ENCODE measurements around the gene MADD. TPM values are rescaled to one million over a fixed set of nuclear protein-coding genes. Genes with fewer than 3 reads are reported as not detected.
A peak's percentile ranks its signal among the peaks of the same experiment; 100 is the strongest.

MADD gene
- total RNA-seq, 1 experiment from 2014 or later: 29.0 TPM

DNA sequence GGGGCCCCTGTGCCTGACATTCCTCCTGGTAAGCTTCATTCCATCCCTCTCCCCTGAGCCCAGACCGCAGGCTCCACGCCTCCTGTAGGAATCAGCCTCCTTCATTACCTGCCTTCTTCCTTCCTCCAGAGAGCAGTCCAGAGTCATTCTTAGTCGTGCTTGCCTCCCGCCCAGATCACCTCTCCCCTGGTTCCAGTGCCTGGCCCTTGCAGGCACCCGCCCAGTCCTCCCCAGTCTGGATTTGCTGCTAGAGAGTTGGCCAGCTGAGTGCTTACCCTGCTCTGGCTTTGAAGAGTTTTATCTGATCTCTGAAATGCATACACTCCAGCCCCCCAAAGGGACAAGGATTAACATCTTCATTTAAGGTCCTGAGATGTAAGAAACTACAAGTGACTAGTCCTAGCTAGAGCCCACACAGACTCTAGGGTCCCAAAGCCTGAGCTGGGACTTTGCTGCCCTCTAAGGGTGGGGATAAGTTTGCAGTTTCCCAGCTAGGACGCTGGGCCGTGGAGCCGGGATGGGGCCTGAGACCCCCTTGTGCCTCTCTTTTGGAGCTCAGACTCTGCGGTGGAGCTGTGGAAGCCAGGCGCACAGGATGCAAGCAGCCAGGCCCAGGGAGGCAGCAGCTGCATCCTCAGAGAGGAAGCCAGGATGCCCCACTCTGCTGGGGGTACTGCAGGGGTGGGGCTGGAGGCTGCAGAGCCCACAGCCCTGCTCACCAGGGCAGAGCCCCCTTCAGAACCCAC lies 10.5 kb upstream of the MADD start:
- Histone ChIP-seq H3K36me3 (no peaks in the 10 kb centered on the region), H3K9me3 (replicated peaks) (no peaks in the 10 kb centered on the region), H3K4me3 (no peak overlapping the region), H3K27ac (no peak overlapping the region), H3K4me1 (peaks cover 19% of the 10 kb centered on the region), H3K27me3 (no peaks in the 10 kb centered on the region)
- DNase-seq: peak; percentile 56 to 75

DNA sequence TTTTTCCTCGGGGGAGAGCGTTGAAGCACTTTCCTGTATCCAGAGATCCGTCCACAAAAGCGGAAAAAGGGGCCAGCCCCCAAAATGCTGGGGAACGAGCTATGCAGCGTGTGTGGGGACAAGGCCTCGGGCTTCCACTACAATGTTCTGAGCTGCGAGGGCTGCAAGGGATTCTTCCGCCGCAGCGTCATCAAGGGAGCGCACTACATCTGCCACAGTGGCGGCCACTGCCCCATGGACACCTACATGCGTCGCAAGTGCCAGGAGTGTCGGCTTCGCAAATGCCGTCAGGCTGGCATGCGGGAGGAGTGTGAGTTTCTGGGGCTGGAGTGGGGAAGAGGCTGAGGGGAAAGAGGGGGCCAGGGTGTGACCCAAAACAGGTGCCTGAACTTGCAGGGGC lies 9.6 kb upstream of the MADD start:
- Histone ChIP-seq H3K36me3 (no peaks in the 10 kb centered on the region), H3K27me3 (no peaks in the 10 kb centered on the region), H3K4me1 (peaks cover 11% of the 10 kb centered on the region; the same call in 1 of the 2 replicates), H3K4me3 (no peak overlapping the region), H3K27ac (no peak overlapping the region), H3K9me3 (replicated peaks) (no peaks in the 10 kb centered on the region)
- no peak for DNase-seq

DNA sequence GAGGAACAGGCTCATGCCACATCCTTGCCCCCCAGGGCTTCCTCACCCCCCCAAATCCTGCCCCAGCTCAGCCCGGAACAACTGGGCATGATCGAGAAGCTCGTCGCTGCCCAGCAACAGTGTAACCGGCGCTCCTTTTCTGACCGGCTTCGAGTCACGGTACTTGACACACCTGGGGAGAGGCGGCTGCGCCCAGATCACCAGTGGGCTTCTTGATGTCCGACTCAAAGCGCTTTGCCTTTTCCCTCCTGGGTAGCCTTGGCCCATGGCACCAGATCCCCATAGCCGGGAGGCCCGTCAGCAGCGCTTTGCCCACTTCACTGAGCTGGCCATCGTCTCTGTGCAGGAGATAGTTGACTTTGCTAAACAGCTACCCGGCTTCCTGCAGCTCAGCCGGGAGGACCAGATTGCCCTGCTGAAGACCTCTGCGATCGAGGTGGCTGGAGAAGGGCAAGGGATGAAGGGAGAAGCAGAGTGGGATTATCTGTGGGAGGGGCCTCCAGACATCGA lies 8.6 kb upstream of the MADD start:
- DNase-seq: no peak

DNA sequence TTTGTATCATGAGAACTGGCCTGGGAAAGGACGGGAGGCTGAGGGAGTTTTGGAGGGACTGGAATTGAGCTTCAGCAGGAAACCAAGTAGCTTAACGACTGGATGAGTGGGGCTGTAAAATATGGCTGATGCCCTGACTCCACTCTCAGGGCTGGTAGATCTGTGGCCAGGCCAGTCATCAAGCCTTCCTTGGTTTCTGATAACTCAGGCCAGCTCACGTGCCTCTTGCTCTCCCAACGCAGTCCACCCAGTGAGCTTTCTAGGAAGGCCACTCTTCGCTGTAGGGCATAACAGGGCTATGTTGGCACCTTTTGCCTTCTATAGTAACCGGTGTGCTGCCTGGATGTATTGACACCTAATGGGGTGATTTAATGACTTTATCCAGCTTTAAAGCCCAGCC lies 5.8 kb upstream of the MADD start:
- no peak for DNase-seq
- Histone ChIP-seq H3K4me1 (peaks cover 3% of the 10 kb centered on the region; the same call in 1 of the 2 replicates), H3K9me3 (replicated peaks) (no peaks in the 10 kb centered on the region), H3K4me3 (no peak overlapping the region), H3K27me3 (no peaks in the 10 kb centered on the region), H3K36me3 (no peaks in the 10 kb centered on the region), H3K27ac (no peak overlapping the region)

More for the DNA sequence above, 8.6 kb upstream of the MADD start:
- no peak overlapping the region for H3K27ac ChIP-seq
- no peaks in the 10 kb centered on the region for H3K9me3 ChIP-seq (replicated peaks)
- no peaks in the 10 kb centered on the region for H3K36me3 ChIP-seq
- peaks cover 11% of the 10 kb centered on the region; the same call in 1 of the 2 replicates for H3K4me1 ChIP-seq
- no peaks in the 10 kb centered on the region for H3K27me3 ChIP-seq
- no peak overlapping the region for H3K4me3 ChIP-seq

DNA sequence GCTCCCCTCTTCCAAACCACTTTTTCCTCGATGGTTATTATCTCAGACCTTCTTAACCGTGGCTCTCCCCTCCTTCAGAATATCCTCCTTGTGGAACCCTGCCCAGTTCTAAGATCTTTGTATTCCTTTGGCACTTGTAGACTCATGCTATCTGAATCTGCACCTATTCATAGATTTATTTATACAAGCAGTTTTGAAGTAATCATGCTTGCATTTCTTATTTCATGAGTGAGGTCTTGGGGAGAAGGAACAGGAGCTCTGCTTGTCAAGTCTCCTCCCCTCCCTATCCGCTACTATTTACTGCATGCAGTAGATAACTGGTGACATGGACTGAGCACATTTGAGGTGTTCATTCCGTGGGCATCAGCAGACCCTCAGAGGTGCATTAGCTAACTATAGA lies 5.4 kb upstream of the MADD start:
- Histone ChIP-seq H3K27me3 (no peaks in the 10 kb centered on the region), H3K4me3 (no peak overlapping the region), H3K36me3 (no peaks in the 10 kb centered on the region), H3K4me1 (no peaks in the 10 kb centered on the region), H3K9me3 (replicated peaks) (no peaks in the 10 kb centered on the region), H3K27ac (no peak overlapping the region)
- no peak for DNase-seq

DNA sequence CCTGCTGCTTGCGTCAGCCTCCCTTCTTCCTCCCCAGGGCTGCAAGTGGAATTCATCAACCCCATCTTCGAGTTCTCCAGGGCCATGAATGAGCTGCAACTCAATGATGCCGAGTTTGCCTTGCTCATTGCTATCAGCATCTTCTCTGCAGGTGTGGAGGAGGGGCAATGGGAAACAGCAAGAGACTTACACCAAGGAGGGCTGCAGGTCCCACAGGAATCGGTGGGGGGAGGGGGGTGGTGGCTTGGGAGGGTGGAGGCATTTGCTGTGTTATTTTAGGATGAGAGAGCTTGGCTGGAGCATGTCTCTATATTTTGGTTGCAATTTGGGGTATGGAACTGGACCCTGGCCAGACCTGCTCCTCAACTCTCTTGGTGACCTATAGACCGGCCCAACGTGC lies 2.1 kb upstream of the MADD start:
- H3K36me3 ChIP-seq: no peaks in the 10 kb centered on the region
- no peak for DNase-seq
- no peak overlapping the region; the same call in 1 of the 2 replicates for H3K27ac ChIP-seq
- H3K4me1 ChIP-seq: peaks cover 21% of the 10 kb centered on the region
- H3K27me3 ChIP-seq: no peaks in the 10 kb centered on the region
- no peaks in the 10 kb centered on the region for H3K9me3 ChIP-seq (replicated peaks)
- no peak overlapping the region for H3K4me3 ChIP-seq

DNA sequence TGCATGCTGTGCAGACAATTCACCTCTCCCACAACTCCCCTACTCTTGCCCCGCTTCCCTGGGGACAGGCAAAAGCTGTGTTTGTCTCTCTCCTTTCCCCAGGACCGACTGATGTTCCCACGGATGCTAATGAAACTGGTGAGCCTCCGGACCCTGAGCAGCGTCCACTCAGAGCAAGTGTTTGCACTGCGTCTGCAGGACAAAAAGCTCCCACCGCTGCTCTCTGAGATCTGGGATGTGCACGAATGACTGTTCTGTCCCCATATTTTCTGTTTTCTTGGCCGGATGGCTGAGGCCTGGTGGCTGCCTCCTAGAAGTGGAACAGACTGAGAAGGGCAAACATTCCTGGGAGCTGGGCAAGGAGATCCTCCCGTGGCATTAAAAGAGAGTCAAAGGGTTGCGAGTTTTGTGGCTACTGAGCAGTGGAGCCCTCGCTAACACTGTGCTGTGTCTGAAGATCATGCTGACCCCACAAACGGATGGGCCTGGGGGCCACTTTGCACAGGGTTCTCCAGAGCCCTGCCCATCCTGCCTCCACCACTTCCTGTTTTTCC lies 1.4 kb upstream of the MADD start:
- Histone ChIP-seq H3K4me3 (peak overlapping the region; percentile 70), H3K27ac (peak overlapping the region; percentile 79), H3K4me1 (peaks cover 21% of the 10 kb centered on the region), H3K9me3 (replicated peaks) (no peaks in the 10 kb centered on the region), H3K27me3 (no peaks in the 10 kb centered on the region), H3K36me3 (no peaks in the 10 kb centered on the region)
- DNase-seq: no peak

DNA sequence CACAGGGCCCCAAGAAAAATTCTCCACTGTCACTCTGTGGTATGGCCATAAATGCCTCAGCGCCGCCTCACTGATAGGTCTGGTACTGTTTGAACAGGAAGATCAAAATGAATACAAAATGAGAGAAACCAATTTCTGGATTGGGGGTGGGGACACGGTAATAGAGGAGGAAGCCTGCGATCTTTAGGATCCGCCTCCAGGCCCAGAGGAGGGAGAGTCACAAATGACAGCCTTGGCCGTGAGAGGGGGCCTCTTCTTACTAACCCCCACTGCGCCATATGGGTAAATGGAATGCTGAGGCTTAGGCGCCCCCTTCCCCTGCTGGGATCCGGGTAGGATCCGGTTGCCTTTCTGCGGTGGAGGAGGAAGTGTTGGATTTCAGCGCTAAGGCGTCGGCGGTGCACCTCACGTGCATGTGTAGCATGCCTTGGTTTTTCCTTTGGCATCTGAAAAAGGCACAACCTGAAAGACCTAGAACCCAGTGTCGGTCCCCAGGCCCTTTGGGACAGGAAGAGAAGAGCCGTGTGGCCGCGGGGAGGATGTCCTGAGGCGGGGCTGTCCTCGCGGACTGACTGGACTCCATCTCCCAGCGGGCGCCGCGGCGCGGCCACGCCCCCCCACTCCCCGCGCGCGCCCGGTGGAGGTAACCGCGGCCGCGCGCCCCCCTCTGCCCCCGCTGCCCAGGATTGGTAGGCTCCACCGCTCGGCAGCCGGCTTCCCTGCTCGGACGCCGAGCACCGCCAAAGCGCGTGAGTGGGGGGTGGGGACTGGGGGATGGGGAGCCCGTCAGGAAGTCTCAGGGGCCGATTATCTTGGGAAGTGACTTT lies 718 bp upstream of the MADD start:
- Histone ChIP-seq H3K27me3 (no peaks in the 10 kb centered on the region), H3K36me3 (no peaks in the 10 kb centered on the region; the same call in 1 of the 2 replicates), H3K4me3 (peak overlapping the region; percentile 70), H3K9me3 (replicated peaks) (no peaks in the 10 kb centered on the region), H3K4me1 (peaks cover 21% of the 10 kb centered on the region), H3K27ac (peak overlapping the region; percentile 79)
- peak; percentile 92 to 93 for DNase-seq

DNA sequence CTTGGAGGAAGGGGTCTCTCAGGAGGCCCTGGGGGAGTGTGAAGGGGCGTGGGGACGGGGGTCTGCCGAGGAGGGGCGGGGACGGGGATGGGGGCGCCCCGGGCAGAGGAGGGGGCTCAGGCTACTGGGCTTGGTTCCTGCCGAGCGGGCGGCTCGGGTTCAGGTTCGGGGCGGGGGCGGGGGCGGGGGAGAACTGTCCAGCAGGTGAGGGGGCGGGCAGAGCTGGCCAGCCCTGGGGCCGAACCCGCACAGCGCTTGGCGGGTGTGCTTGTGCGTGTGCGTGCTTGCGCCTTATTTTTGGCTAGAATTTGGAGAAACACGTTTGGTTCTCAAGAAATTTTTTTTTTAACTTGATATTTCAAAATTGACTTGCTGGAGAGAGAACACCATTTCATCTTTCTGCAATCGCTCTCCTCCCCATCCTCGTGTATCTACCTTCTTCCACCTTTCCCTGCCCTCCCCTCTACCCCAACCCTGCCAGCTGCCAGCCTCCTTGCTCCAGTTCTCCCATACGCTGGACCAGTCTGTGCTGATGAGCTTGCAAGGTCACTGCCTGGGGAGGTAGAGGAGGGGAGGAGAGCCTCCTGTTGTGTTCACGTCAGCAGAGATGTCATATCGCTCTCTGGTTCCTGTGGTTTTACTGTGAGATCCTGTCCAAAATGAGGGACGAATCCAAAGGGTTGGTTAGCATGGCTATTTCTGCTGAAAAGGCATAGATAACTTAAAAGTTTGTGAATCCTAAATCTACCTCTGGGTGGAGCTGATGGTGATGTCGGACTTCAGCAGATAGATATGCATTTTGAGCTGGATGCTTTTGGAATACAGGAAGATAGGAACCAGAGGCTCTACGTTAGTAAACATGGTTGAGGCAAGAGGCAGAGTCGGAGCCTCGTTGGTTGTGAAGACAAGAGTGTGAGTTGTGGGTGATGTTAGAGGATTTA lies 668 bp downstream of the MADD start:
- DNase-seq: peak; percentile 19 to 44
- no peaks in the 10 kb centered on the region for H3K9me3 ChIP-seq (replicated peaks)
- no peaks in the 10 kb centered on the region for H3K27me3 ChIP-seq
- H3K36me3 ChIP-seq: peaks cover 9% of the 10 kb centered on the region
- peak overlapping the region; percentile 79; the same call in 1 of the 2 replicates for H3K27ac ChIP-seq
- peak overlapping the region; percentile 70 for H3K4me3 ChIP-seq
- H3K4me1 ChIP-seq: peaks cover 21% of the 10 kb centered on the region

DNA sequence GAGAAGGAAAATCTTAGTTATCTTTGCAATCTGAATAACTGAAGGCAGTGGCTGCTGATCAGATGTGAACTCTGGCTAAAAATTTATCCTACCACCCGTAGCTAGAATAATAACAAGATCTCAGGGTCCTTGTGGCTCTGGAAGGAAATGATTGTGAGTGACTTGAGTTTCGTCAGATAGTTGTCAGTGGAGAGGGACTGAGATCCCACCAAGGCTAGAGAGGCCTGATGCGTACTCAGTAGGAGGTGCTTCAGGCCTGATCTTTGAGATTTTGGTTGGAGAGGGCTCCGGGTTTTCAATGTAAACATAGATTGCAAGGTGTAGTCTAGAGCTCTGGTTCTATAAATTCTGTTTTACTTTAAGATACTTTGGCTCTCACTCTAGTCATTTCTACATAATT lies 1.4 kb downstream of the MADD start:
- no peaks in the 10 kb centered on the region for H3K27me3 ChIP-seq
- no peak overlapping the region for H3K27ac ChIP-seq
- DNase-seq: no peak
- peaks cover 16% of the 10 kb centered on the region for H3K36me3 ChIP-seq
- no peak overlapping the region for H3K4me3 ChIP-seq
- peaks cover 21% of the 10 kb centered on the region for H3K4me1 ChIP-seq
- H3K9me3 ChIP-seq (replicated peaks): no peaks in the 10 kb centered on the region

DNA sequence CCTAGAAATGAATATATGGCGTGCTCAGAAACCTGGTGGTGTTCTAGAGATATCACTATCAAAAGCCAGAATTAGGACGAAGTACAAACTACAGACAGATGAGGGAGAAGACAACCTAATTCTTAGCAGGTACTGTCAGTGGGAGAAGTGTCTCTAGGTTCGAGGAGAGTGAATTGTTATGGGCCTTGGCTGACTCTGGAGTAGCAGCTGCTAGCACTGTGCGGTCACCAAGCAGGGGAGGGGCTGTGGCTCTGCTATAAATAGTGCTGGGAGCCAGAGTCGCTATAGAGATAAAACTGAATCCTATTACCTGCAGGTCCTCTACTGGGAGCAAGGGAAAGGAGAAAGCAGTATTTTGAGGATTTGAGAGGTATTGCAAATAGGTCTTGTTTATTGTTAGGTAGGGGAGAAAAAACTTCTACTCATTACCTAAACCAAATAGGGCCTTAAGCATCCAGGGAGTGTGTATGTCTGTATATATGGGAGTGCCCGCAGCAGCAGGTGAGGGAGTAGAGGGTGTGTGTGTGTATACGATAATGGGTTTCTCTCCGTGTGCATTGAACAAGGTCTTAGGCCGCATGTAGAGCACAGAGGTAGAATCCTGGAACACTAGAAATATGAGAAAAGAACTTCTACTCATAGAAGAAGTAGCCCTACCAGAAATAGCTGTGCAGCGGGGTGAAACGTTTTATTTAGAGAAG lies 2.2 kb downstream of the MADD start:
- peaks cover 22% of the 10 kb centered on the region for H3K36me3 ChIP-seq
- H3K4me1 ChIP-seq: peaks cover 21% of the 10 kb centered on the region
- no peak overlapping the region for H3K4me3 ChIP-seq
- H3K27ac ChIP-seq: no peak overlapping the region
- no peaks in the 10 kb centered on the region for H3K27me3 ChIP-seq
- H3K9me3 ChIP-seq (replicated peaks): no peaks in the 10 kb centered on the region
- peak; percentile 73 to 77 for DNase-seq

DNA sequence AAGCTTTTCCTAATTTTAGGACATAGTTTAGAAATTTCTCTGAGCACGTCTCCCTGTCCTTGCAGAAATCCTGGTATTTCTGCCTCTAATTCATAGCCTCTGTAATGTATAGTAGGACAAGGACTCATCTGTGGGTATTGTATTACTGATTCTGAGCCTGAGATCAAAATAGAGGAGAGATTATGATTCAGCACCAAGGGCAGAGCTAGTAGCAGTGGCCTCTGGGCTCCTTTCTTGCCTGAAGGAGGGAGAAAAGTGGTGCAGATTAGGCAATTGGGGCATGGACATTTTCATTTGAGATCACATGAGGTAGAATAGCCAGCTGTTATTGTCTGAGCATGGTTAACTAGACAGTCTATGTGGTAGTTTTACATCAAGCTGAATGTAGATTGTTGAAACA lies 2.8 kb downstream of the MADD start:
- Histone ChIP-seq H3K36me3 (peaks cover 28% of the 10 kb centered on the region), H3K4me1 (peaks cover 21% of the 10 kb centered on the region), H3K27me3 (no peaks in the 10 kb centered on the region), H3K9me3 (replicated peaks) (no peaks in the 10 kb centered on the region), H3K27ac (no peak overlapping the region), H3K4me3 (no peak overlapping the region)
- peak; percentile 15 to 44 for DNase-seq

DNA sequence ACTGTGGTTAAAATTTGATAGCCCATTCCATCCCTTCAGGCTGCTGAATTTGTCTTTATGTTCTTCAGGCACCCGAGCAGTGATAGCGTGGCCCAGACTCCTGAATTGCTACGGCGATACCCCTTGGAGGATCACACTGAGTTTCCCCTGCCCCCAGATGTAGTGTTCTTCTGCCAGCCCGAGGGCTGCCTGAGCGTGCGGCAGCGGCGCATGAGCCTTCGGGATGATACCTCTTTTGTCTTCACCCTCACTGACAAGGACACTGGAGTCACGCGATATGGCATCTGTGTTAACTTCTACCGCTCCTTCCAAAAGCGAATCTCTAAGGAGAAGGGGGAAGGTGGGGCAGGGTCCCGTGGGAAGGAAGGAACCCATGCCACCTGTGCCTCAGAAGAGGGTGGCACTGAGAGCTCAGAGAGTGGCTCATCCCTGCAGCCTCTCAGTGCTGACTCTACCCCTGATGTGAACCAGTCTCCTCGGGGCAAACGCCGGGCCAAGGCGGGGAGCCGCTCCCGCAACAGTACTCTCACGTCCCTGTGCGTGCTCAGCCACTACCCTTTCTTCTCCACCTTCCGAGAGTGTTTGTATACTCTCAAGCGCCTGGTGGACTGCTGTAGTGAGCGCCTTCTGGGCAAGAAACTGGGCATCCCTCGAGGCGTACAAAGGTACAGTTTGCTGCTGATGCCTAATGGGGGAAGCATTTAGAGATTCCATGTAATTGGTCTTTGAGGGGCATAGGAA lies 4.7 kb downstream of the MADD start:
- Histone ChIP-seq H3K27me3 (no peaks in the 10 kb centered on the region), H3K4me1 (peaks cover 21% of the 10 kb centered on the region), H3K9me3 (replicated peaks) (no peaks in the 10 kb centered on the region), H3K27ac (no peak overlapping the region), H3K36me3 (peaks cover 39% of the 10 kb centered on the region), H3K4me3 (no peak overlapping the region)
- no peak for DNase-seq
